ENCODE results near the gene GJD2.

Gene GJD2

GRCh38 chr15:34754674-34755418, at the start of gene GJD2:
GJD2 (minus strand) TSS chr15:34754998; CDS start chr15:34754488, 510 bp downstream.
- no peak for DNase-seq

- no peak for DNase-seq
These were observed 49.3 kb upstream of the GJD2 start for GRCh38 chr15:34804113-34804512.

- no peak for DNase-seq
These were observed 48.3 kb upstream of the GJD2 start for GRCh38 chr15:34802803-34803750.

GRCh38 chr15:34802371-34802770, 47.6 kb upstream of the GJD2 start:
- DNase-seq: no peak

- no peak for DNase-seq
These were observed 44.6 kb upstream of the GJD2 start for GRCh38 chr15:34799149-34800101.

- no peak for DNase-seq
These were observed 42.1 kb upstream of the GJD2 start for GRCh38 chr15:34796847-34797435.

- DNase-seq: no peak
These were observed 40.7 kb upstream of the GJD2 start, which contains the start of gene ACTC1 for GRCh38 chr15:34795267-34796081. ACTC1 (minus strand) TSS chr15:34795549; CDS start chr15:34794808, 741 bp downstream.

GRCh38 chr15:34794590-34795206, 39.9 kb upstream of the GJD2 start:
- no peak for DNase-seq

GRCh38 chr15:34793901-34794300, 39.1 kb upstream of the GJD2 start:
- no peak for DNase-seq

GRCh38 chr15:34793071-34793470, 38.3 kb upstream of the GJD2 start:
- no peak for DNase-seq

GRCh38 chr15:34791701-34792100, 36.9 kb upstream of the GJD2 start:
- no peak for DNase-seq

- no peak for DNase-seq
These were observed 35.3 kb upstream of the GJD2 start for GRCh38 chr15:34790121-34790520.

GRCh38 chr15:34789326-34789725, 34.5 kb upstream of the GJD2 start:
- DNase-seq: no peak

- DNase-seq: no peak
These were observed 31.4 kb upstream of the GJD2 start for GRCh38 chr15:34786206-34786605.

GRCh38 chr15:34783991-34784390, 29.2 kb upstream of the GJD2 start:
- no peak for DNase-seq

GRCh38 chr15:34783431-34783830, 28.6 kb upstream of the GJD2 start:
- no peak for DNase-seq

GRCh38 chr15:34782901-34783300, 28.1 kb upstream of the GJD2 start:
- no peak for DNase-seq

GRCh38 chr15:34780725-34781124, 25.9 kb upstream of the GJD2 start:
- DNase-seq: no peak

- no peak for DNase-seq
These were observed 21.9 kb upstream of the GJD2 start for GRCh38 chr15:34776606-34777105.

GRCh38 chr15:34773917-34774316, 19.1 kb upstream of the GJD2 start:
- DNase-seq: no peak

- DNase-seq: no peak
These were observed 18.2 kb upstream of the GJD2 start for GRCh38 chr15:34773013-34773412.
